HCT116 (cell line): ENCODE data around the gene RAB27A. TPM values are rescaled to one million over a fixed set of nuclear protein-coding genes. Genes with fewer than 3 reads are reported as not detected.

Experiments
- ATAC-seq: fragments of 200-7000 bp; cut with Tn5 transposase; 2 replicates; pipeline ENCODE4 v1.9.1; 2020; ENCODE audit warnings: mild to moderate bottlenecking, moderate library complexity
- BruUV-seq: library from RNA; stranded (reverse); fragments of 400-500 nt; replicated peaks from 2 replicates; lab custom pipeline; 2021; lab: Mats Ljungman, UMichigan
- CTCF ChIA-PET: fragments of 300-600 bp; sonication (Branson Sonifier 250); formaldehyde crosslinking; loops from one replicate; lab custom pipeline; 2021; ENCODE audit warnings: antibody characterized with exemption; lab: Charles Lee
- POLR2A ChIA-PET: fragments of 300-600, 350-600 bp; sonication (Branson Sonifier 250); formaldehyde crosslinking; loops from one replicate; lab custom pipeline; 2021; ENCODE audit warnings: antibody characterized with exemption; lab: Charles Lee
- RAD21 ChIA-PET, 2 experiments: fragments of 300-600 bp; sonication (Branson Sonifier 250); formaldehyde crosslinking; loops; one replicate each; lab custom pipeline; 2023; ENCODE audit warnings: low total read pairs in 2 of 2; ENCODE audit not compliant: uncharacterized antibody in 2 of 2, unreplicated experiment in 2 of 2, low non-redundant PET in 1 of 2; lab: Charles Lee
- DNase-seq: peaks from one replicate; pipeline ENCODE4 v3.0.0-alpha.2; 2010; ENCODE audit warnings: low read depth, low spot score
- H2AFZ ChIP-seq: fragments of 200-600 bp; shearing (Covaris generic), sonication (generic); 2 replicates; pipeline ENCODE4 v1.6.1; 2017; ENCODE audit warnings: low read depth, mixed run types, mixed read lengths, antibody characterized with exemption, low read length; ENCODE audit not compliant: poor library complexity, severe bottlenecking
- H3K27ac ChIP-seq: 2 replicates; pipeline ENCODE4 v1.5.1; 2012; ENCODE audit warnings: low read depth, low read length
- H3K27me3 ChIP-seq: fragments of 200-600 bp; sonication (generic); 2 replicates; pipeline ENCODE4 v1.6.1; 2016; ENCODE audit warnings: mixed run types, low read length, mixed read lengths; ENCODE audit not compliant: insufficient read depth
- H3K36me3 ChIP-seq, 2 experiments: fragments of 200-500 bp in 1 of 2; fragments of 200-600 bp in 1 of 2; sonication (Bioruptor generic) in 1 of 2; sonication (generic) in 1 of 2; 2 replicates each; pipeline versions ENCODE4 v1.5.1 to v1.6.1; 2014 to 2016; ENCODE audit warnings: low read length in 2 of 2, inconsistent platforms in 1 of 2, mixed read lengths in 1 of 2, mixed run types in 1 of 2; ENCODE audit not compliant: insufficient read depth in 2 of 2, control insufficient read depth in 1 of 2
- H3K4me1 ChIP-seq, 2 experiments: fragments of 200-600 bp in 1 of 2; sonication (generic) in 1 of 2; 2 replicates each; pipeline versions ENCODE4 v1.5.1 to v1.6.1; 2012 to 2017; ENCODE audit warnings: low read length in 2 of 2, inconsistent platforms in 1 of 2, mild to moderate bottlenecking in 1 of 2, mixed read lengths in 1 of 2, mixed run types in 1 of 2, moderate library complexity in 1 of 2; ENCODE audit not compliant: insufficient read depth in 2 of 2, control insufficient read depth in 1 of 2
- H3K4me2 ChIP-seq: fragments of 200-600 bp; sonication (generic); 2 replicates; pipeline ENCODE4 v1.6.1; 2017; ENCODE audit warnings: mixed run types, low read length, mixed read lengths
- H3K4me3 ChIP-seq, 2 experiments: fragments of 200-600 bp in 1 of 2; sonication (generic) in 1 of 2; replicated peaks in 1 of 2; 2 replicates each; pipeline ENCODE4 v1.5.1; 2011 to 2016; ENCODE audit warnings: low read length in 2 of 2, control low read depth in 1 of 2, low read depth in 1 of 2, mild to moderate bottlenecking in 1 of 2, mixed read lengths in 1 of 2, mixed run types in 1 of 2
- H3K79me2 ChIP-seq: fragments of 200-600 bp; sonication (generic); 2 replicates; pipeline ENCODE4 v1.6.1; 2017; ENCODE audit warnings: mild to moderate bottlenecking, mixed run types, low read length, moderate library complexity, mixed read lengths; ENCODE audit not compliant: insufficient read depth
- H3K9ac ChIP-seq: fragments of 200-600 bp; sonication (generic); 2 replicates; pipeline ENCODE4 v1.6.1; 2016; ENCODE audit warnings: low read length, mixed read lengths
- H3K9me2 ChIP-seq: fragments of 200-600 bp; sonication (generic), shearing (Covaris generic); 2 replicates; pipeline ENCODE4 v1.6.1; 2017; ENCODE audit warnings: mixed run types, mild to moderate bottlenecking, moderate library complexity; ENCODE audit not compliant: insufficient read depth
- H3K9me3 ChIP-seq, 2 experiments: fragments of 200-500 bp in 1 of 2; fragments of 200-600 bp in 1 of 2; sonication (Bioruptor generic) in 1 of 2; sonication (generic) in 1 of 2; 2 replicates each; pipeline ENCODE4 v1.6.1; 2014 to 2017; ENCODE audit warnings: low read length in 2 of 2, mixed read lengths in 2 of 2, inconsistent platforms in 1 of 2, low read depth in 1 of 2, mild to moderate bottlenecking in 1 of 2, mixed run types in 1 of 2, moderate library complexity in 1 of 2; ENCODE audit not compliant: control insufficient read depth in 1 of 2, insufficient read depth in 1 of 2
- H4K20me1 ChIP-seq: fragments of 200-600 bp; sonication (generic), shearing (Covaris generic); 2 replicates; pipeline ENCODE4 v1.6.1; 2017; ENCODE audit warnings: mixed run types, mild to moderate bottlenecking, moderate library complexity; ENCODE audit not compliant: insufficient read depth
- CBX3 ChIP-seq: IDR thresholded peaks from 2 replicates; pipeline ENCODE4 v1.6.1; 2012; ENCODE audit warnings: low read depth
- EGR1 ChIP-seq: IDR thresholded peaks from 2 replicates; pipeline ENCODE4 v1.6.1; 2012; ENCODE audit warnings: low read depth
- ELF1 ChIP-seq: IDR thresholded peaks from 2 replicates; pipeline ENCODE4 v1.6.1; 2012; ENCODE audit warnings: low read depth, borderline replicate concordance
- EZH2 ChIP-seq: fragments of 200-600 bp; sonication (generic); IDR thresholded peaks from 2 replicates; pipeline ENCODE4 v1.6.1; 2017; ENCODE audit warnings: antibody characterized with exemption, mixed run types
- EZH2phosphoT487 ChIP-seq: fragments of 200-600 bp; IDR thresholded peaks from 2 replicates; pipeline ENCODE4 v1.6.1; 2018; ENCODE audit warnings: antibody characterized with exemption, borderline replicate concordance
- FOSL1 ChIP-seq: IDR thresholded peaks from 2 replicates; pipeline ENCODE4 v1.6.1; 2012; ENCODE audit warnings: low read depth
- POLR2AphosphoS5 ChIP-seq: IDR thresholded peaks from 2 replicates; pipeline ENCODE4 v1.6.1; 2011; ENCODE audit warnings: mild to moderate bottlenecking, low read depth, low read length, moderate library complexity
- RAD21 ChIP-seq: IDR thresholded peaks from 2 replicates; pipeline ENCODE4 v1.6.1; 2012; ENCODE audit warnings: low read depth, mild to moderate bottlenecking
- SIN3A ChIP-seq: IDR thresholded peaks from 2 replicates; pipeline ENCODE4 v1.6.1; 2012; ENCODE audit warnings: low read depth
- SP1 ChIP-seq: IDR thresholded peaks from 2 replicates; pipeline ENCODE4 v1.6.1; 2012; ENCODE audit warnings: low read depth
- SRF ChIP-seq: IDR thresholded peaks from 2 replicates; pipeline ENCODE4 v1.6.1; 2012; ENCODE audit warnings: low read depth
- YY1 ChIP-seq: IDR thresholded peaks from 2 replicates; pipeline ENCODE4 v1.6.1; 2011; ENCODE audit warnings: low read length, low read depth, moderate library complexity, mild to moderate bottlenecking; ENCODE audit not compliant: insufficient replicate concordance; ENCODE audit errors: extremely low read depth
- ZFX ChIP-seq: fragments of 450-650 bp; IDR thresholded peaks from 2 replicates; pipeline ENCODE4 v1.6.1; 2017
- ZNF274 ChIP-seq: fragments of 200-500 bp; sonication (Bioruptor generic); IDR thresholded peaks from 2 replicates; pipeline ENCODE4 v1.6.1; 2014; ENCODE audit warnings: mild to moderate bottlenecking, low read depth, low read length, inconsistent platforms
- intact Hi-C: fragments of 100-400 bp; cut with micrococcal nuclease; formaldehyde crosslinking; loops from 2 replicates; pipeline ENCODE4 v1.10.0; 2022
- total RNA-seq: library from RNA; stranded (reverse); gene quantifications from one replicate; pipeline ENCODE4 v1.2.1, GENCODE V29; 2021; ENCODE audit not compliant: unreplicated experiment
- TF ChIP-seq, protein P1 (sequence below), 3 experiments: fragments of 200-600 bp in 1 of 3; sonication (generic) in 1 of 3; IDR thresholded peaks in 2 of 3; conservative IDR thresholded peaks in 1 of 3; 2 replicates each; pipeline ENCODE4 v1.5.1; 2012 to 2017; ENCODE audit warnings: low read depth in 2 of 3, low read length in 2 of 3, antibody characterized with exemption in 1 of 3, borderline replicate concordance in 1 of 3, control low read depth in 1 of 3, mild to moderate bottlenecking in 1 of 3, mixed read lengths in 1 of 3, mixed run types in 1 of 3, moderate library complexity in 1 of 3; ENCODE audit not compliant: insufficient read depth in 1 of 3
- TF ChIP-seq, protein P2 (sequence below): IDR thresholded peaks from 2 replicates; pipeline ENCODE4 v1.6.1; 2011; ENCODE audit warnings: mild to moderate bottlenecking, low read length, moderate library complexity; ENCODE audit not compliant: insufficient replicate concordance; ENCODE audit errors: extremely low read depth
- TF ChIP-seq, protein P3 (sequence below): IDR thresholded peaks from 2 replicates; pipeline ENCODE4 v1.6.1; 2012; ENCODE audit warnings: low read depth

The RAB27A gene
- total RNA-seq, 1 experiment from 2014 or later, result 8.8 TPM

DNA sequence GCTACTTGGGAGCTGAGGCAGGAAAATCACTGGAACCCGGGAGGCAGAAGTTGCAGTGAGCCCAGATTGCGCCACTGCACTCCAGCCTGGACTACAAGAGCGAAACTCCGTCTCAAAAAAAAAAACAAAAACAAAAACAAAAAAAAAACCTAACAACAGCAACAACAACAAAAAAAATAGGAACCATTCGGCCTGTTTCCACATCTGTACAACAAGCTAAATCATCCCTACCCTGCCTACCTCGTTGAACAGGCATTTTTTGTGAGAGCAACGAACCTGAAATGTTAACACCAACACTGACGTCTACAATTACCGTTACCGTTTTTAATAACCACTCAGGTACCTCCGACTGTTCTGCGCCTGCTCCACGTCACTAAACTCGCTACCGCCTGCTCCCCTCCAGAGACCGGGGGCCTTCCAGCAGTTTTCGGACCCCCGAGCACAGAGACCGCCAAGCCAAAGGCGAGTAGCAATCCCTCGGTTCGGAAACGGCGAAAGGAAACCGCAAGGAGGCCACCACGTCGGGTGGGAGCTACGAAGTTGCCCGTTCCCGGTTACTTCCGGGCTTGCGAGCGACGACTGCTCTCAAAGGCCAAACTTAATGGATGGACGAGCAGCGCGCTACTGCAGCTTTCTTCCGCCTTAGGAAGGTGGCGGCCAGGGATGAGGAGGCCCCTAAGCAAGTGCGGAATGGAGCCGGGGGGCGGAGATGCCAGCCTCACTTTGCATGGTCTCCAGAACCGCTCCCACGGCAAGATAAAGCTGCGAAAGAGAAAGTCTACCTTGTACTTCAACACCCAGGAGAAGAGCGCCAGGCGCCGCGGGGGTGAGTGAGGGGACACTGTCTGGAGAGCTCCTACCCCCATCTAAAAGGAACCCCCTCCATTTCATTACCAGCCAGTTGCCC is 29.2 kb upstream of the RAB27A start, which contains the start of the genes PIGB and PIGBOS1:
Gene PIGB (plus strand): TSS at position 635 of the 907 bp plus-strand sequence. CDS start 29 bp downstream, at position 664.
Gene PIGBOS1 (minus strand): TSS at position 536 of the 907 bp plus-strand sequence. CDS start 1,331 bp downstream, outside the sequence.
- H3K9ac ChIP-seq, result peak within 1 kb of the TSS; percentile 80
- peak within 1 kb of the TSS; percentile 89 for H3K27ac ChIP-seq
- peak within 1 kb of the TSS; percentile 50 for H2AFZ ChIP-seq
- ChIA-PET POLR2A (interaction anchor here (0.7 to 1.7 kb wide), 5 partner anchors 83 to 742 kb away, joined by 3 to 9 read pairs (median 5); partner anchors contain the start of genes CCPG1, PIERCE2 and RSL24D1), RAD21 (interaction anchor here in 1 of 2 experiments (0.9 kb wide), 1 partner anchor 89 kb away, joined by 3 read pairs; the partner anchor contains the start of genes CCPG1 and PIERCE2), CTCF (interaction anchor here (1.3 to 1.5 kb wide), 3 partner anchors 89 to 122 kb away, joined by 3 to 7 read pairs (median 5); partner anchors contain the start of genes CCPG1, PIERCE2 and RSL24D1)
- BruUV-seq, result TSS peak; percentile 55
- intact Hi-C loops, result loop anchor here (1.0 kb wide), 1 partner anchor 89 kb away; the partner anchor contains the start of genes CCPG1 and PIERCE2
- H3K4me2 ChIP-seq, result peak within 1 kb of the TSS; percentile 80
- H3K27me3 ChIP-seq, result no peaks in the 10 kb centered on the region
- no peaks in the 10 kb centered on the region for H3K9me2 ChIP-seq
- H3K4me1 ChIP-seq, result peaks cover 6 to 11% of the 10 kb centered on the region in 2 experiments; a peak in 3 of 4 replicates
- peak; percentile 79 for DNase-seq
- H3K9me3 ChIP-seq, result no peaks in the 10 kb centered on the region
- H3K36me3 ChIP-seq, result no peaks in the 10 kb centered on the region; a peak in 1 of 4 replicates
- peak within 1 kb of the TSS; percentile 85 to 89 for H3K4me3 ChIP-seq
- ATAC-seq, result peak; percentile 92
- H4K20me1 ChIP-seq, result no peaks in the 10 kb centered on the region
- H3K79me2 ChIP-seq, result peaks cover 33% of the 10 kb centered on the region
- TF ChIP-seq SRF, result no peak
- peak; percentile 99 for TF ChIP-seq ELF1
- TF ChIP-seq, protein P1, sequence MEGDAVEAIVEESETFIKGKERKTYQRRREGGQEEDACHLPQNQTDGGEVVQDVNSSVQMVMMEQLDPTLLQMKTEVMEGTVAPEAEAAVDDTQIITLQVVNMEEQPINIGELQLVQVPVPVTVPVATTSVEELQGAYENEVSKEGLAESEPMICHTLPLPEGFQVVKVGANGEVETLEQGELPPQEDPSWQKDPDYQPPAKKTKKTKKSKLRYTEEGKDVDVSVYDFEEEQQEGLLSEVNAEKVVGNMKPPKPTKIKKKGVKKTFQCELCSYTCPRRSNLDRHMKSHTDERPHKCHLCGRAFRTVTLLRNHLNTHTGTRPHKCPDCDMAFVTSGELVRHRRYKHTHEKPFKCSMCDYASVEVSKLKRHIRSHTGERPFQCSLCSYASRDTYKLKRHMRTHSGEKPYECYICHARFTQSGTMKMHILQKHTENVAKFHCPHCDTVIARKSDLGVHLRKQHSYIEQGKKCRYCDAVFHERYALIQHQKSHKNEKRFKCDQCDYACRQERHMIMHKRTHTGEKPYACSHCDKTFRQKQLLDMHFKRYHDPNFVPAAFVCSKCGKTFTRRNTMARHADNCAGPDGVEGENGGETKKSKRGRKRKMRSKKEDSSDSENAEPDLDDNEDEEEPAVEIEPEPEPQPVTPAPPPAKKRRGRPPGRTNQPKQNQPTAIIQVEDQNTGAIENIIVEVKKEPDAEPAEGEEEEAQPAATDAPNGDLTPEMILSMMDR (IDR thresholded peaks at IDR 0.05 in 2 of 3, conservative IDR thresholded peaks at IDR 0.05 in 1 of 3; ENCODE audit: borderline replicate concordance in 1 of 3, insufficient read depth in 1 of 3, low read depth in 2 of 3, low read length in 2 of 3), result no peak
- TF ChIP-seq CBX3, result peak; percentile 72; the same call in 1 of the 2 replicates
- peak; percentile 79 for TF ChIP-seq POLR2AphosphoS5
- no peak for TF ChIP-seq FOSL1
- TF ChIP-seq, protein P2, sequence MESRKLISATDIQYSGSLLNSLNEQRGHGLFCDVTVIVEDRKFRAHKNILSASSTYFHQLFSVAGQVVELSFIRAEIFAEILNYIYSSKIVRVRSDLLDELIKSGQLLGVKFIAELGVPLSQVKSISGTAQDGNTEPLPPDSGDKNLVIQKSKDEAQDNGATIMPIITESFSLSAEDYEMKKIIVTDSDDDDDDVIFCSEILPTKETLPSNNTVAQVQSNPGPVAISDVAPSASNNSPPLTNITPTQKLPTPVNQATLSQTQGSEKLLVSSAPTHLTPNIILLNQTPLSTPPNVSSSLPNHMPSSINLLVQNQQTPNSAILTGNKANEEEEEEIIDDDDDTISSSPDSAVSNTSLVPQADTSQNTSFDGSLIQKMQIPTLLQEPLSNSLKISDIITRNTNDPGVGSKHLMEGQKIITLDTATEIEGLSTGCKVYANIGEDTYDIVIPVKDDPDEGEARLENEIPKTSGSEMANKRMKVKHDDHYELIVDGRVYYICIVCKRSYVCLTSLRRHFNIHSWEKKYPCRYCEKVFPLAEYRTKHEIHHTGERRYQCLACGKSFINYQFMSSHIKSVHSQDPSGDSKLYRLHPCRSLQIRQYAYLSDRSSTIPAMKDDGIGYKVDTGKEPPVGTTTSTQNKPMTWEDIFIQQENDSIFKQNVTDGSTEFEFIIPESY, result peak; percentile 57
- no peak for TF ChIP-seq EZH2phosphoT487
- TF ChIP-seq RAD21, result no peak
- no peak for TF ChIP-seq ZNF274
- peak; percentile 45 for TF ChIP-seq SP1
- TF ChIP-seq, protein P3, sequence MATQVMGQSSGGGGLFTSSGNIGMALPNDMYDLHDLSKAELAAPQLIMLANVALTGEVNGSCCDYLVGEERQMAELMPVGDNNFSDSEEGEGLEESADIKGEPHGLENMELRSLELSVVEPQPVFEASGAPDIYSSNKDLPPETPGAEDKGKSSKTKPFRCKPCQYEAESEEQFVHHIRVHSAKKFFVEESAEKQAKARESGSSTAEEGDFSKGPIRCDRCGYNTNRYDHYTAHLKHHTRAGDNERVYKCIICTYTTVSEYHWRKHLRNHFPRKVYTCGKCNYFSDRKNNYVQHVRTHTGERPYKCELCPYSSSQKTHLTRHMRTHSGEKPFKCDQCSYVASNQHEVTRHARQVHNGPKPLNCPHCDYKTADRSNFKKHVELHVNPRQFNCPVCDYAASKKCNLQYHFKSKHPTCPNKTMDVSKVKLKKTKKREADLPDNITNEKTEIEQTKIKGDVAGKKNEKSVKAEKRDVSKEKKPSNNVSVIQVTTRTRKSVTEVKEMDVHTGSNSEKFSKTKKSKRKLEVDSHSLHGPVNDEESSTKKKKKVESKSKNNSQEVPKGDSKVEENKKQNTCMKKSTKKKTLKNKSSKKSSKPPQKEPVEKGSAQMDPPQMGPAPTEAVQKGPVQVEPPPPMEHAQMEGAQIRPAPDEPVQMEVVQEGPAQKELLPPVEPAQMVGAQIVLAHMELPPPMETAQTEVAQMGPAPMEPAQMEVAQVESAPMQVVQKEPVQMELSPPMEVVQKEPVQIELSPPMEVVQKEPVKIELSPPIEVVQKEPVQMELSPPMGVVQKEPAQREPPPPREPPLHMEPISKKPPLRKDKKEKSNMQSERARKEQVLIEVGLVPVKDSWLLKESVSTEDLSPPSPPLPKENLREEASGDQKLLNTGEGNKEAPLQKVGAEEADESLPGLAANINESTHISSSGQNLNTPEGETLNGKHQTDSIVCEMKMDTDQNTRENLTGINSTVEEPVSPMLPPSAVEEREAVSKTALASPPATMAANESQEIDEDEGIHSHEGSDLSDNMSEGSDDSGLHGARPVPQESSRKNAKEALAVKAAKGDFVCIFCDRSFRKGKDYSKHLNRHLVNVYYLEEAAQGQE, result no peak
- no peak for TF ChIP-seq EZH2
- peak; percentile 59 for TF ChIP-seq ZFX
- no peak for TF ChIP-seq EGR1
- peak; percentile 76 for TF ChIP-seq YY1
- TF ChIP-seq SIN3A, result 0 out of 2 replicates have a peak, but pooled peaks have one; percentile 65
